NCI-H2107 (cell line): ENCODE results near the gene ATP13A2.
"Not testable (repeated sequence)": the region's sequence is repeated elsewhere in the genome, so short reads cannot be mapped to it uniquely, and the experiment has no call there.

Experiments used
- DNase-seq: peaks from one replicate; lab custom pipeline; 2025; lab: John Stamatoyannopoulos, UW

Gene ATP13A2

DNA sequence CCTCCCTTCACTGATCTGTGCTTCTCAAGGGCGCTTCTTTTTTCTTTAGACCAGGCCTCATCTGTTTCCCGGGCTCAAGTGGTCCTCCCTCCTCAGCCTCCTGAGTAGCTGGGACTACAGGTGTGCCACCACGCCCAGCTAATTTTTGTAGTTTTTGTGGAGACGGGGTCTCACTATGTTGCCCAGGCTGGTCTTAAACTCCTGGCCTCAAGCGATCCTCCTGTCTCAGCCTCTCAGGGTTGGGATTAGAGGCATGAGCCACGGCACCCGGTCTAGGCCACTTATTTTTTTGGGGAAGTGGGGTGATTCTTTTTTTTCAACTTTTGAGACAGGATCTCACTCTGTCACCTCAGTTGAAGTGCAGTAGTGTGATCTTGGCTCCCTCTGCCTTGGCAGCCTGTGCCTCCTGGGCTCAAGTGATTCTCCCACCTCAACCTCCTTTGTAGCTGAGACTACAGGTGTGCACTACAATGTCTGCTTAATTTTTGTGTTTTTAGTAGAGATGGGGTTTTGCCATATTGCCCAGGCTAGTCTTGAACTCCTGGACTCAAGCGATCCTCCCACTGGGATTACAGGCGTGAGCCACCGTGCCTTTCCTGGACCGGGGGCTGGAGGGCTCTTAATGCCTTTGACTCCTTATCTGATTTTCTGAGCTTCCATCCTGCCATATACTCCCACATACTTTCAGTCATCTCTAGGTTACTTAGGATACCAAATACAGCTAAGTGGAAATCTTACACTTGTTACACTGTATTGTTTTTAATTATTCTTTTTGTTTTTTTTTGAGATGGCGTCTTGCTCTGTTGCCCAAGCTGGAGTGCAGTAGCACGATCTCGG is 50.2 kb downstream of the ATP13A2 start:
- DNase-seq: no peak

DNA sequence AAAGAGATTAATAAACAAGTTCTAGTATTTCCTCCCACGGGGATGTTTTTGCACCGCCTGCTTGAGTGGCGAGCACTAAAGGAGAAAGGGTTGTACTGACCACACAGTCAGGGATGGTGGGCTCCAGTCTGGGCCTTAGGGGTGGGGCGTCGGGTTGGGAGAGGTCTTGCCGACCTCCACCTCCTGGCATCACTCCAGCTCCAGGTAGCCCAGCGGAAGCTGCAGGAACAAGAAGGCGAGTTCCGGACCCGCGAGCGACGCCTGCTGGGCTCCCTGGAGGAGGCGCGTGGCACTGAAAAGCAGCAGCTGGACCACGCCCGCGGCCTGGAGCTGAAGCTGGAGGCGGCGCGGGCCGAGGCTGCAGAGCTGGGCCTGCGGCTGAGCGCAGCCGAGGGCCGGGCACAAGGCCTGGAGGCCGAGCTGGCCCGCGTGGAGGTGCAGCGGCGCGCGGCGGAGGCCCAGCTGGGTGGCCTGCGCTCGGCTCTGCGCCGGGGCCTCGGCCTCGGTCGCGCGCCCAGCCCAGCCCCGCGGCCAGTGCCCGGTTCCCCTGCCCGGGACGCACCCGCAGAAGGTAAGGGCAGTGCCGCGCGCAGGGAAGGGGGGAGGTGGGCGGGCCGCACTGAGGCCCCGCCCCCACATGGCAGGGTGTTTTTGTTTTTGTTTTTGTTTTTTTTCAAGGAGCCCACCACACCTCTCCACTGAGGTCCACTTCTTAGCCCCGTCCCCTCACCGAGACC is 51.0 kb downstream of the ATP13A2 start:
- DNase-seq: peak; percentile 78

DNA sequence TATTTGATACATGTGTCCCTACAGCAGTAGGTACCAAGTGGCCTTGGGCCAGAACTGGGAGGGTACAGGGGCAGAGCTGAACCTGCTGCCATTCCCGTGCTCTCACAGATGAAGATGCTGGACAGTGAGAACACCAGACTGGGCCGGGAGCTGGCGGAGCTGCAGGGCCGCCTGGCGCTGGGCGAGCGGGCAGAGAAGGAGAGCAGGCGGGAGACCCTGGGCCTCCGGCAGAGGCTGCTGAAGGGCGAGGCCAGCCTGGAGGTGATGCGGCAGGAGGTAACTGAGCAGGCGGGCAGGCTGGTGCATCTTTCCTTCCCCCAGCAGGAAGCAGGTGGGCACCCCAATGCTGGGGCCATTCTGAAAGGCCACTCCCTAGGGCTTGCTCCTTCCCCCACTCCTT is 53.3 kb downstream of the ATP13A2 start:
- no peak for DNase-seq

DNA sequence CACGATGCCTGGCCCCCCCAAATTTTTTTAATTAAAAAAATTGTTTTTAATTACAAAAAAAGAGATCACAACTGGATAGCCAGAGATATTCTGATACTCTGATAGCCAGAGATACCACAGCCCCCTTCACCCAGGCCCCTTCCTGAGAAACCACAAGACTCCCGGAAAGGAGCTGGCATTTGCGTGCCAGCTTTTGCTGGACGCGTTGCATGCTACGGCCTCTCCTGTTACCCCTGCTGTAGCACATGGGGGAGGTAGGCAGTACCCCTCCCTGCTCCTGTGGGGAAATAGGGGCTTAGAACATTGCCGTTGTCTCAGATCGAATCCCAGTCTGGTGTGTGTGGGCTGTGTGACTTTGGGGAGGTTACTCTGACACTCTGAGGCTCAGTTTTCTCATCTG is 54.0 kb downstream of the ATP13A2 start:
- DNase-seq: no peak

DNA sequence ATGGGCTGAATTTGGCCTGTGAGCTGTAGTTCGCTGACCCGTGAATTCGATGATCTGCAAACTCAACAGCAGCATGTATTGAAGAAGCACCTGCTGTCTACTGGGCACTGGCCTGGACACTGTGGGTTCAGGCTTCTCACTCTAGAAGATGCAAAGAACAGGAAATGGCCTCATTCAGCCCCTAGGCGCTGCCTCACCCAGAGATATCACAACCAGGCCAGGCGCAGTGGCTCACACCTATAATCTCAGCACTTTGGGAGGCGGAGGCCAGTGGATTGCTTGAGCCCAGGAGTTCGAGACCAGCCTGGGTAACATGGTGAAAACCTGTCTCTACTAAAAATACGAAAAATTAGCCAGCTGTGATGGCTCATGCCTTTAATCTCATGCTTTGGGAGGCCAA is 55.0 kb downstream of the ATP13A2 start:
- DNase-seq: no peak

DNA sequence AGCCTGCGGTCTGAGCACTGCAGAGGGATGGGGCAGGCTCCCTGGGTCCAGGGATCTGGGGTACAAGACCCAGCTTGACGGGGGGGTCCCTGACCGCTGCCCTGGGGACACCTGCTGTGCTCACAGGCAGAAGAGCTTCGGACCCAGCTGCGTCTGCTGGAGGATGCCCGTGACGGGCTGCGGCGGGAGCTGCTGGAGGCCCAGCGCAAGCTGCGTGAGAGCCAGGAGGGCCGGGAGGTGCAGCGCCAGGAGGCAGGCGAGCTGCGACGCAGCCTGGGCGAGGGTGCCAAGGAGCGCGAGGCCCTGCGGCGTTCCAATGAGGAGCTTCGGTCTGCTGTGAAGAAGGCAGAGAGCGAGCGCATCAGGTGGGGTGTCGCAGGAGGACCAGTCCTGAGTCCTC is 56.5 kb downstream of the ATP13A2 start:
- no peak for DNase-seq

DNA sequence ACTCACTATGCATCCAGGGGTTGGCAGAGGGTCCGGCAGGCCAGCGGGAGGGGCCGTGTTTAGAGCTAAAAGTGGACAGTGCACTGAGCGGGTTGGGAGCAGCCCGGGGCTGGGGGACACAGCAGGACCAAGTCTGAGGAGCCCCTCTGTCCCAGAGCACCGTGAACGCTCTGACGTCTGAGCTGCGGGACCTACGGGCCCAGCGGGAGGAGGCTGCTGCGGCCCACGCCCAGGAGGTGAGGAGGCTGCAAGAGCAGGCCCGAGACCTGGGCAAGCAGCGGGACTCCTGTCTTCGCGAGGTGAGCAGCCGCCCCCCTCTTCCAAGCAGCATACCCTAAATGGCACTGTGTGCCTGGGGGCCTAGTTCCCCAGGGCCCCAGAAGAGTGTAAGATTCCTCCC is 57.1 kb downstream of the ATP13A2 start:
- no peak for DNase-seq

DNA sequence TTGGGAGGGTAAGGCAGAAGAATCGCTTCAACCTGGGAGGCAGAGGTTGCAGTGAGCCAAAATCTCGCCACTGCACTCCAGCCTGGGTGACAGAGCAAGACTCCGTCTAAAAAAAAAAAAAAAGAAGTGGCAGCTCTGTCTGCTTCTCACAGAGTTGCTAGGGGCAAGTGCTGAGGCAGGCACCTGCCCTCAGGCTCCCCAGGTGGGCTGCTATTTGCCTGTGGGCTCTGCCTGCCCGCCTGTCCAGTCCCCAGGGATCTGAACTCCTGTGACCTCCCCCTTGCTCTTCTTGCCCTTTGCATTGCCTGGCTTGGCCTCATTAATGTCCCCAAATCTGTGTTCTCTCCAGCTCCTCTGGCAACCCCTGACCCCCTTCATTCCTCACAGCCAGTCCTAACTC is 59.4 kb downstream of the ATP13A2 start:
- not testable (repeated sequence) for DNase-seq

DNA sequence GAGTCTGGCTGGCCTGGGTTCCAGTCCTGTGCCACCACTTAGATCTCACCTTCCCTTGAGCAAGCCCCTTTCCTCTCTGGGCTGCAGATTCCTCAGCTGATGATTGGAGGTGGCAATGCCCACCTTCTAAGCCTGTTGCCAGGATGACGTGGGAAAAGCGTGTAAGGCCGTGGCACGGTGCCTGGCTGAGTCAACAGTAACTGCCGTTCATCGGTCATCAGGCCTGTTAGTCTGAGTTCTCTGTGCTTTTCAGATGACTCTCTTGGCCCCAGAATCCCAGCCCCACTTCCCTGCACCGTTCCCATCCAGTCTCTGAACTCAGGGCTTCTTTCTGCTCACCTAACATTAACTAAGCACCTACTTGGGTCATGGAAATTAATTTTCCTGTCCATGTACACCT is 62.7 kb downstream of the ATP13A2 start:
- DNase-seq: not testable (repeated sequence)

DNA sequence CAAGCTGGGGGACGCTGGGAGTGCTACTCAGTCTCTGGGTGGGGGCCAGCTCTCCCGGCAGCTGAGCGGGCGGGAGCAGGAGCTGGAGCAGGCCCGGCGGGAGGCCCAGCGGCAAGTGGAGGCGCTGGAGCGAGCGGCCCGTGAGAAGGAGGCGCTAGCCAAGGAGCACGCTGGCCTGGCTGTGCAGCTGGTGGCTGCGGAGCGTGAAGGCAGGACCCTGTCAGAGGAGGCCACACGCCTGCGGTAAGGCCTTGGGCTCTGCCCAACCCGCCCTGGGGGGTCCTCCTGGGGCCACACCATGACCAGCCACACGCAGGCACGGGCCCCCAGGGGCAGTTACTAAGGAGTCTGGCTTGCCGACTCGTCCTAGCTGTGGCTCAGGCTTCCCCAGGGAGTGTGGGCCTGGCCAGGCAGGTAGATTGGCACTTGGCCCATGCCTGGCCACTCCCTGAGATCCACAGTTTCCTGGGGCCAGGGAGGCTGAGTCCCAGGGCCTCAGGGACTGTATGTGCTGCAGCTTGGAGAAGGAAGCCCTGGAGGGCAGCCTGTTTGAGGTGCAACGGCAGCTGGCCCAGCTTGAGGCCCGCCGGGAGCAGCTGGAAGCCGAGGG is 63.3 kb downstream of the ATP13A2 start:
- peak; percentile 88 for DNase-seq

DNA sequence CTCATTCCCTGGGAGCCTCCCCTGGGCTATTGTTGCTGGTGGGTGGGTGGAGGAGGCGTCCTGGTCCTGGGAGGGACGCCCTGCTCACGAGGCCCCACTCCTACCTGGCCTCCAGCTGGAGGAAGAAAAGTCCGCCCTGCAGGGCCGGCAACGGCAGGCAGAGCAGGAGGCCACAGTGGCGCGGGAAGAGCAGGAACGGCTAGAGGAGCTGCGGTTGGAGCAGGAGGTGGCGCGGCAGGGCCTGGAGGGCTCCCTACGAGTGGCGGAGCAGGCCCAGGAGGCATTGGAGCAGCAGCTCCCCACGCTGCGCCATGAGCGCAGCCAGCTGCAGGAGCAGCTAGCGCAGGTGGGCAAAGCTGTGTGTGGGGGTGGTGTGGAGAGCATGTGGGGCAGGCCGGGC is 65.1 kb downstream of the ATP13A2 start:
- peak; percentile 31 for DNase-seq

DNA sequence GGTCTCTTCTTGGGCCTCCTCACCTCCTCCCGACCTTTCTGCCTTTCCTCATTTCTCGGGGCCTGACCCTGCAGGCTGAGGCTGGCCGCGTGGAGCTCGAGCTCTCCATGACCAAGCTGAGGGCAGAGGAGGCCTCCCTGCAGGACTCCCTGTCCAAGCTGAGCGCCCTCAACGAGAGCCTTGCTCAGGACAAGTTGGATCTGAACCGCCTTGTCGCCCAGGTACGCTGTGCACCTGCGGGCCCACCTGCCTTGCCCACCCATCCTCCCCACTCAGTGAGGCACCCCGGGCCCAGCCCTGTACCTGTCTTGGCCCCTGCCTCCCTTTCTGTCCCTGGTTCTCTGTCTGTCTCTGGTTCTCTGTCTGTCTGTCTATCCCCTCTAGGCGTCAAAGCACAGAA is 65.5 kb downstream of the ATP13A2 start:
- DNase-seq: not testable (repeated sequence)

DNA sequence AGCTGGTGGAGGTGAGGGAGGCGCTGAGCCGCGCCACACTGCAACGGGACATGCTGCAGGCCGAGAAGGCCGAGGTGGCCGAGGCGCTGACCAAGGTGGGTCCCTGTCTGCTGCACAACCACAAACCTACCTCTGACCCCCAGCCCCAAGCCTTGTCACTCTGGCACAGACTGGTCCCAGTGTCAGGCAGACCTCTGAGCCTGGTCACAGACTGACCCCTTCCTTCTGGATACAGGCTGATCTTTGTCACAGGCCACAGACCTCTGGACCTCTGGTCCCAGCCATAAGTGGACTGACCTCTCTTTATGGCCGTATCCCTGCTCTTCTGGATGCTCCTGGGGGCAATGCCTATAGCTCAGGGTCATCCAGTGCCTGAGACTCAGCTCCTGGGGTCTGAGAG is 66.2 kb downstream of the ATP13A2 start:
- not testable (repeated sequence) for DNase-seq

DNA sequence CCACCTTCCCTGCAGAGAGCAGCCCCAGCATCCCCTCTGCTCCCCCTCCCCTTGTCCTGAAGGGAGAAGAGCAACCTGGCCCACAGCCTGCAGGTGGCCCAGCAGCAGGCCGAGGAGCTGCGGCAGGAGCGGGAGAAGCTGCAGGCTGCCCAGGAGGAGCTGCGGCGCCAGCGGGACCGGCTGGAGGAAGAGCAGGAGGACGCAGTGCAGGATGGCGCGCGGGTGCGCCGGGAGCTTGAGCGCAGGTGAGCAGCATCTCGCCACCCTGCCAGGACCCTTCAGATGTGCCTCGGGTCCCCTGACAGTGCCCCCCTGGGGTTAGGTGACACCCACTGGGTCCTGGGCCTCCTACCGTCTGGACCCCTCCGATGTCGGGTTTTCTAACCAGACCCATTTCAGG is 67.7 kb downstream of the ATP13A2 start:
- DNase-seq: no peak

DNA sequence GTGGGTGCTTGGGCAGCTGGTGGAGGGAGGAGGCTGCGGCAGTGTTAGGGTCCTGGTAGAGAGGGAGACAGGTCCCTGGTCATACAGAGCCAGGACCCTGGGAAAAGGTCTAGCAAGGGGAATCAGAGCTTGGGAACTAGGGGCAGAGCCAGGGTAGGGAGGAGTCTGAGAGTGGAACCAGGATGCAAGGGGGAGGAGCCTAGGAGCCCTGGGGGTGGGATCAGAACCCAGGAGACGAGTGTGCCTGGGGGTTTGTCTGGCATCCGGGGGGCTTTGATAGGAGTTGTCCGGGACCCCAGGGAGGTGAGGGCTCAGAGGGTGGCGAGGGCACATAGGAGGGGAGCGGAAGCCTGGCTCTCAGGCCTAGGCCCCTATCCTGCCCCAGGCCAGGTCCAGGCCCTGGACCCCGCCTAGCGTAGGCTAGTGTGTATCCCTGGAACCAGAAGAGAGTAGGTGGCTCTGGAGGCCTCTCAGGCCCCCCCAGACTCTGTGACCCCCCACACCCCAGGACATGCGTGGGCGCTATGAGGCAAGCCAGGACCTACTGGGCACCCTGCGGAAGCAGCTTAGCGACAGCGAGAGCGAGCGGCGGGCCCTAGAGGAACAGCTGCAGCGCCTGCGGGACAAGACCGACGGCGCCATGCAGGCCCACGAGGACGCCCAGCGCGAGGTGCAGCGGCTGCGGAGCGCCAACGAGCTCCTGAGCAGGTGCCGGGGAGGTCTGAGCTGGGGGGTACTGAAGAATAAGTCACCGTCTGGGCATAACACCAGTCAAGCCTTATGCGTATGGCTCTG is 72.1 kb downstream of the ATP13A2 start:
- DNase-seq: not testable (repeated sequence)

DNA sequence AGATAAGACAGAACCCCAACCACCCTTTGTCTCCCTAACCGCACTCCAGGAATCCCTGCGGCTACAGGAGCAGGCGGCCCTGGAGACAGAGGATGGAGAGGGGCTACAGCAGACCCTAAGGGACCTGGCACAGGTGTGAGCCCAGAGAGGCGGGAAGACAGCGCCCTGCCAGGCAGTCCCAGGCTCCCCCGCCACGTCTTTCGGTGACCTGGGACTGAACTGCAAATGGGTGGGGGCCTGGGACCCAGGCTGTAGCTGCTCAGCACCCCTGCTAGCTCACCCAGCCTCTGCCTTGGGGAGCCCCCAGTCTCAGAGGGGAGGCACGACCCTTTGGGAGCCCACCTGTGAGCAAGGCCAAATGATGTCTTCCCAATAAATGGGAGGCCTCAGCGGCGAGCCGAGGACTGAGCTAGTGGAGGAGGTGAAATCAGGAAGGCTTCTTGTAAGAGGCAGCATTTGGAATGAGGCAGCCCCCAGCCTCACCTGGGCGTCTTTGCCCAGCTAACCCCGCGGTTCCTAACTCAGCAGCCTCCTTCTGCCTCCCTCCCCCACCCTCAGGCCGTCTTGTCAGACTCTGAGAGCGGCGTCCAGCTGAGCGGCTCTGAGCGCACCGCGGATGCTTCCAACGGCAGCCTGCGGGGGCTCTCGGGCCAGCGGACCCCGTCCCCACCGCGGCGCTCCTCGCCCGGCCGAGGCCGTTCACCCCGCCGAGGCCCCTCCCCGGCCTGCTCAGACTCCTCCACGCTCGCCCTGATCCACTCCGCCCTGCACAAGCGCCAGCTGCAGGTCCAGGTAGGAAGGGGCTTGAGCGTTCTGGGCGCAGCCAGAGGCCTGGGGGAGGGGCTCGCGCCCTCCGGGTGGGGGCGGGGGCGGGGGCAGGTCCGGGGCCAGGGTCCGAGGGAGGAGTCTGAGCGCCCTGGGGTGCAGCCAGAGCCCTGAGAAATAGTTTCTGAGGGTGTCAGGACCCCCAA is 73.1 kb downstream of the ATP13A2 start:
- DNase-seq: no peak

DNA sequence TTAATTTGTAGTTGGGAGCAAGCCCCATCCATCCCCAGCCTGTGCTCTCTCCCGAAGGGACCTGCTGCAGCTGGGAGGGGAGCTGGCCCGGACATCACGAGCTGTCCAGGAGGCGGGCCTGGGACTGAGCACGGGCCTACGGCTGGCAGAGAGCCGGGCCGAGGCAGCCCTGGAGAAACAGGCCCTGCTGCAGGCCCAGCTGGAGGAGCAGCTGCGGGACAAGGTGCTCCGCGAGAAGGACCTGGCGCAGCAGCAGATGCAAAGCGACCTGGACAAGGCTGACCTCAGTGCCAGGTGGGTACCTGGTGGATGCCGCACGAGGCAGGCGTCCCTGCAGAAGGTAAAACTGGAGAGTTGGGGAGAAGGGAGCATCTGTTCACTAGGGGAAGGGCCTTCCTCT is 75.1 kb downstream of the ATP13A2 start:
- DNase-seq: not testable (repeated sequence)
